IMR-90 (cell line): ENCODE data around the gene KDM5B. TPM values are rescaled to one million over a fixed set of nuclear protein-coding genes. Genes with fewer than 3 reads are reported as not detected.

Source experiments
- ATAC-seq: fragments of 200-7000 bp; cut with Tn5 transposase; 2 replicates; pipeline ENCODE4 v1.9.1; 2020; ENCODE audit warnings: low read depth, mild to moderate bottlenecking, moderate library complexity
- BruUV-seq: library from RNA; stranded (reverse); fragments of 400-500 nt; replicated peaks from 2 replicates; lab custom pipeline; 2021; lab: Mats Ljungman, UMichigan
- CTCF ChIA-PET: fragments of 300-600 bp; formaldehyde crosslinking; extraction: SDS; loops from one replicate; lab custom pipeline; 2021; ENCODE audit warnings: antibody characterized with exemption; lab: Yijun Ruan, JAX
- POLR2A ChIA-PET: fragments of 300-600 bp; sonication (Branson Sonifier 250); formaldehyde crosslinking; loops from one replicate; lab custom pipeline; 2022; ENCODE audit warnings: antibody characterized with exemption; ENCODE audit not compliant: unreplicated experiment; lab: Charles Lee
- DNase-seq: peaks from one replicate; pipeline ENCODE4 v3.0.0; 2013
- H2AFZ ChIP-seq: replicated peaks from 2 replicates; pipeline ENCODE3; 2013; ENCODE audit warnings: low read length, mild to moderate bottlenecking; ENCODE audit not compliant: poor library complexity
- H2AK5ac ChIP-seq: 2 replicates; pipeline ENCODE4 v1.6.1; 2013; ENCODE audit warnings: low read depth, low read length, inconsistent platforms
- H2AK9ac ChIP-seq: replicated peaks from 2 replicates; pipeline ENCODE3; 2013; ENCODE audit warnings: mild to moderate bottlenecking, low read depth, low read length, moderate library complexity; ENCODE audit not compliant: poor library complexity
- H2BK120ac ChIP-seq: 2 replicates; pipeline ENCODE4 v1.6.1; 2013; ENCODE audit warnings: low read depth, low read length, inconsistent platforms
- H2BK15ac ChIP-seq: 3 replicates; pipeline ENCODE4 v1.6.1; 2013; ENCODE audit warnings: low read depth, low read length, inconsistent platforms
- H2BK20ac ChIP-seq: 2 replicates; pipeline ENCODE4 v1.6.1; 2013; ENCODE audit warnings: low read depth, mild to moderate bottlenecking, inconsistent platforms, low read length, moderate library complexity
- H2BK5ac ChIP-seq: 2 replicates; pipeline ENCODE4 v1.6.1; 2013; ENCODE audit warnings: mild to moderate bottlenecking, low read depth, low read length, inconsistent platforms; ENCODE audit not compliant: poor library complexity, severe bottlenecking
- H3K14ac ChIP-seq: replicated peaks from 2 replicates; pipeline ENCODE4 v1.6.1; 2013; ENCODE audit warnings: low read depth, low read length, inconsistent platforms
- H3K18ac ChIP-seq: 2 replicates; pipeline ENCODE4 v1.6.1; 2013; ENCODE audit warnings: low read depth, low read length, control low read depth
- H3K23ac ChIP-seq: 2 replicates; pipeline ENCODE4 v1.6.1; 2013; ENCODE audit warnings: low read depth, low read length, inconsistent platforms
- H3K27ac ChIP-seq: 2 replicates; pipeline ENCODE4 v1.5.1; 2013; ENCODE audit warnings: mild to moderate bottlenecking, control low read depth, low read length; ENCODE audit not compliant: insufficient read depth
- H3K27me3 ChIP-seq: 2 replicates; pipeline ENCODE4 v1.6.1; 2013; ENCODE audit warnings: low read length; ENCODE audit not compliant: control insufficient read depth, insufficient read depth
- H3K36me3 ChIP-seq: 2 replicates; pipeline ENCODE4 v1.6.1; 2013; ENCODE audit warnings: low read length, mixed read lengths; ENCODE audit not compliant: control insufficient read depth, insufficient read depth
- H3K4ac ChIP-seq: 2 replicates; pipeline ENCODE4 v1.6.1; 2013; ENCODE audit warnings: low read depth, low read length, inconsistent platforms
- H3K4me1 ChIP-seq: 2 replicates; pipeline ENCODE4 v1.6.1; 2013; ENCODE audit warnings: low read length, mixed read lengths; ENCODE audit not compliant: control insufficient read depth, insufficient read depth
- H3K4me2 ChIP-seq: 2 replicates; pipeline ENCODE4 v1.6.1; 2013; ENCODE audit warnings: low read depth, mild to moderate bottlenecking, control low read depth, low read length, moderate library complexity
- H3K4me3 ChIP-seq: 2 replicates; pipeline ENCODE4 v1.5.1; 2013; ENCODE audit warnings: low read depth, mild to moderate bottlenecking, control low read depth, low read length, moderate library complexity; ENCODE audit not compliant: insufficient read depth
- H3K56ac ChIP-seq: 2 replicates; pipeline ENCODE4 v1.6.1; 2013; ENCODE audit warnings: low read length, inconsistent platforms; ENCODE audit not compliant: insufficient read depth; ENCODE audit errors: extremely low read depth
- H3K79me1 ChIP-seq, 2 experiments: 2 replicates each; pipeline ENCODE4 v1.6.1; 2013; ENCODE audit warnings: low read length in 2 of 2, inconsistent platforms in 1 of 2, low read depth in 1 of 2
- H3K9ac ChIP-seq: 2 replicates; pipeline ENCODE4 v1.6.1; 2013; ENCODE audit warnings: low read depth, low read length, control low read depth
- H3K9me1 ChIP-seq: 2 replicates; pipeline ENCODE4 v1.6.1; 2013; ENCODE audit warnings: low read length, inconsistent platforms; ENCODE audit not compliant: insufficient read depth
- H3K9me3 ChIP-seq: 2 replicates; pipeline ENCODE4 v1.6.1; 2013; ENCODE audit warnings: low read length; ENCODE audit not compliant: control insufficient read depth, insufficient read depth
- H4K20me1 ChIP-seq: 2 replicates; pipeline ENCODE4 v1.6.1; 2013; ENCODE audit warnings: low read length, inconsistent platforms; ENCODE audit not compliant: insufficient read depth
- H4K5ac ChIP-seq: 2 replicates; pipeline ENCODE4 v1.6.1; 2013; ENCODE audit warnings: mild to moderate bottlenecking, low read depth, low read length, control low read depth
- H4K8ac ChIP-seq, 2 experiments: 2 replicates each; pipeline ENCODE4 v1.6.1; 2013; ENCODE audit warnings: low read depth in 2 of 2, low read length in 2 of 2, control low read depth in 1 of 2, inconsistent platforms in 1 of 2
- H4K91ac ChIP-seq: 2 replicates; pipeline ENCODE4 v1.6.1; 2013; ENCODE audit warnings: low read depth, low read length, inconsistent platforms; ENCODE audit not compliant: insufficient read depth
- ELK1 ChIP-seq: fragments of 150-350 bp; IDR thresholded peaks from 2 replicates; pipeline ENCODE4 v1.6.1; 2016; ENCODE audit warnings: low read depth, mild to moderate bottlenecking, low read length, moderate library complexity, borderline replicate concordance
- FOS ChIP-seq: fragments of 150-350 bp; IDR thresholded peaks from 2 replicates; pipeline ENCODE4 v1.6.1; 2016; ENCODE audit warnings: low read depth, low read length
- SMC3 ChIP-seq: fragments of 150-350 bp; IDR thresholded peaks from 2 replicates; pipeline ENCODE4 v1.6.1; 2016; ENCODE audit warnings: low read depth, mild to moderate bottlenecking, antibody characterized with exemption, low read length, moderate library complexity
- WGBS, 2 experiments: methylation state at CpG; one replicate each; pipeline versions ENCODE4 v1.1.5 to v1.1.7; 2013; ENCODE audit warnings: missing lambda C conversion rate in 2 of 2; ENCODE audit not compliant: insufficient read length in 1 of 2; ENCODE audit errors: extremely low coverage in 2 of 2; 5-methylcytosine and 5-hydroxymethylcytosine counted together
- dilution Hi-C: fragments of 300-500 bp; cut with HindIII; formaldehyde crosslinking; loops from one replicate; pipeline ENCODE4 v1.14.3; 2018; ENCODE audit warnings: low sequenced_read_pairs; ENCODE audit not compliant: unreplicated experiment
- in situ Hi-C: fragments of 300-500 bp; cut with MboI; formaldehyde crosslinking; loops from 3 replicates; pipeline ENCODE4 v1.14.3; 2019; ENCODE audit warnings: low sequenced_read_pairs, inconsistent platforms, mixed read lengths
- intact Hi-C: fragments of 100-400 bp; cut with micrococcal nuclease; formaldehyde crosslinking; loops from 2 replicates; pipeline ENCODE4 v1.10.0; 2022
- polyA plus RNA-seq, 3 experiments: library from polyadenylated mRNA; depleted of rRNA; stranded (reverse); fragments of >200 nt; gene quantifications; 2 replicates each; pipeline ENCODE4 v1.2.3, GENCODE V29; 2012; ENCODE audit warnings: low replicate concordance in 1 of 3
- total RNA-seq: library from RNA; depleted of rRNA; stranded (reverse); fragments of >200 nt; gene quantifications from 2 replicates; pipeline ENCODE4 v1.2.3, GENCODE V29; 2012

Gene KDM5B
- total and polyA plus RNA-seq, 2 of the 4 experiments (the other 2 are of a cell fraction): 28.8 to 82.1 TPM

DNA sequence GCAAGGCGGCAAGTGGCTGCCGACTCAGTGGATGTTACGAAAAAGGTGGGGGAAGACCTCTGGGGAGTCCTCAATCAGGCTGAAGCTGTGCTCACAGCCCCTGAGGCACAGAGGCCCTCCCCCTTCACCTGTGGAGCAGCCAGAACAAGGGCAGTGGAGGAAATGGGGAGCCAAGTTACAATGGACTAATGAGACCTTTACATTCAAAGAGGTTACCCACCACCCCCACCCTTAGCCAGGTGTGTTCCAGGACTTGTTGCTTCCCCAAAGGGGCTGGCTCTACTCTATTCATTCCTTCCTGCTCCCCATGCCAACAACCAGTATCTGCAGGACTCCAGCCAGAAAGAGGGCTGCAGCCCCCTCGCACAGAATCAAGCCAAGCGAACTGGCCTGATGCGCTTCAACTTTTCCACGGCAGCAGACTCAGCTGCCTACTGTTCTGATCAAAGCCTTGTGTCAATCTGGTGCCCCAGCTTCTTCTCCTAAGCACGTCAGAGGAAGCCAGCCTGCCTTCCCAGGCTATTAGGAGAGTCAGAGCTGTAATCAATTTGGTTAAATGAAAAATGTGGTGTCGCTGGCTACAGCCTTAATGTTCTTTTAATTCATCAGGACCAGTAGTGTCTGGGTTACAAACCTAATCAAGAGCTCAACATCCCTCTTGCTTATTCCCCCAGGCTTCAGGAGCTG is 96.1 kb downstream of the KDM5B start:
- no peak overlapping the region for H3K23ac ChIP-seq
- H4K8ac ChIP-seq: no peak overlapping the region
- H3K4me2 ChIP-seq: no peak overlapping the region
- H4K5ac ChIP-seq: no peak overlapping the region
- no peak overlapping the region for H2AK9ac ChIP-seq
- H3K18ac ChIP-seq: no peak overlapping the region
- H2BK15ac ChIP-seq: no peak overlapping the region
- H3K36me3 ChIP-seq: no peaks in the 10 kb centered on the region
- peaks cover 4% of the 10 kb centered on the region; the same call in 1 of the 2 replicates for H3K4me1 ChIP-seq
- ATAC-seq (no peak), DNase-seq (no peak)
- H2AK5ac ChIP-seq: no peak overlapping the region
- H3K9ac ChIP-seq: no peak overlapping the region
- ChIA-PET CTCF (no interaction called here), POLR2A (no interaction called here)
- BruUV-seq: no TSS peak
- dilution Hi-C loops (no loop called here), intact Hi-C loops (no loop called here), in situ Hi-C loops (loop anchor here (5.0 to 10.0 kb wide), 3 partner anchors 217 to 525 kb away; no protein-coding TSS in a partner anchor)
- no peaks in the 10 kb centered on the region for H3K79me1 ChIP-seq
- no peak overlapping the region for H2BK120ac ChIP-seq
- no peaks in the 10 kb centered on the region for H3K9me3 ChIP-seq
- no peaks in the 10 kb centered on the region for H3K9me1 ChIP-seq
- no peak overlapping the region for H2BK5ac ChIP-seq
- H3K27ac ChIP-seq: no peak overlapping the region
- no peak overlapping the region for H4K91ac ChIP-seq
- H3K27me3 ChIP-seq: peaks cover 74% of the 10 kb centered on the region
- H3K4ac ChIP-seq: no peak overlapping the region
- H2AFZ ChIP-seq: no peak overlapping the region
- no peak overlapping the region for H2BK20ac ChIP-seq
- no peak overlapping the region for H3K56ac ChIP-seq
- no peaks in the 10 kb centered on the region for H4K20me1 ChIP-seq
- no peak overlapping the region for H3K14ac ChIP-seq
- no peak for TF ChIP-seq ELK1
- TF ChIP-seq SMC3: no peak
- TF ChIP-seq FOS: no peak
- no peak overlapping the region for H3K4me3 ChIP-seq
- WGBS, 2 experiments: 31% methylated on average over 4 of the region's 9 CpGs; no CpG with 5 or more reads in 1 of the 2 experiments
